GM18498 (cell line): ENCODE measurements around the gene GFER.
A peak's percentile ranks its signal among the peaks of the same experiment; 100 is the strongest.

ENCODE experiments used
- ATAC-seq: cut with Tn5 transposase; IDR thresholded peaks from one replicate; pipeline ENCODE4 v1.9.1; 2021; ENCODE audit warnings: mild to moderate bottlenecking, moderate library complexity; ENCODE audit not compliant: unreplicated experiment

GFER gene

GRCh38 chr16:1990351-1991134 lies 6.5 kb downstream of the GFER start:
- ATAC-seq = peak; percentile 3

GRCh38 chr16:1991135-1991551 lies 7.2 kb downstream of the GFER start:
- ATAC-seq = peak; percentile 50

GRCh38 chr16:1991588-1991947 lies 7.6 kb downstream of the GFER start:
- no peak for ATAC-seq

GRCh38 chr16:1991948-1992703 lies 8.1 kb downstream of the GFER start:
- ATAC-seq = peak; percentile 49

- ATAC-seq = no peak
These were observed 8.8 kb downstream of the GFER start for GRCh38 chr16:1992704-1993317.

- ATAC-seq = no peak
These were observed 9.7 kb downstream of the GFER start for GRCh38 chr16:1993731-1994131.

DNA sequence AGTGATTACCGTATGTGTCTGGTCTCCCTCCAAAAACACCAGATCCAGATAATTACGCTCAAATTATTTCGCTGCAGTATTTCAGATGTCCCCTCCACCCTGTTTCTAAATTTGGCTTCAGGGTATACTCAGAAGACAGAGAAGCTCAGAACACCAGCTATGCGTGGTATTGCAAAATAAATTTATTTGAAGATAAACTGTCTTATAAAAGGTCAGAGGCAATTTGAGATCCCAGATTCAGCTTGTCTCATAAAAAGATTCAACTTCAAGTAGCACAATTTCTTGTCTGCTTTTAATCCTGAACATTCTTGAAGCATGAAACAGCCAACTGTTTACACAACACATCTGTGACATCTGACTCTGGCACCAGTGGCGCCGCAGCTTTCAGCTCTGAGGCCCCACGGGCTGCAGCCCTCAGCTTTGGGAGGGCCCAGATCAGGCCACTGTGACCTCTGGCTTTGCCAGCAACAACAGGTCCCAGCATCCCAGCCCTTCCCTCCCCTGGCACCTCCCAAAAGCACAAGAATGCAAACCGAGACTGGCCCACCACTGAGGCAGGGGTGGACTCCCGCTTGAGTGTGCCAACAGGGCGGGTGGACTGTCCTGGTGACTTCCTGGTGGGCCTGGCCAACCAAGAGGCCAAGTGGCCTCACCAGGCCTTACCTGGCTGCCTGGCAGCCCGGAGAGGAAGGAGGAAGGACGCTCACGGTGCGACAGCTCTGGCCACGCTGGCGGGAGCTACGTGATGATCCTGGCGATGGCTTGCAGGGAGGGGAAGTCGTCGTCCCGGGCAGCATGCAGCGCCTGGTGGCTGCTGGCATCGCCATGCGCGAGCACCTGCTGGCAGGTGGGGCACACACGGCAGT lies 13.7 kb downstream of the GFER start:
- no peak for ATAC-seq

DNA sequence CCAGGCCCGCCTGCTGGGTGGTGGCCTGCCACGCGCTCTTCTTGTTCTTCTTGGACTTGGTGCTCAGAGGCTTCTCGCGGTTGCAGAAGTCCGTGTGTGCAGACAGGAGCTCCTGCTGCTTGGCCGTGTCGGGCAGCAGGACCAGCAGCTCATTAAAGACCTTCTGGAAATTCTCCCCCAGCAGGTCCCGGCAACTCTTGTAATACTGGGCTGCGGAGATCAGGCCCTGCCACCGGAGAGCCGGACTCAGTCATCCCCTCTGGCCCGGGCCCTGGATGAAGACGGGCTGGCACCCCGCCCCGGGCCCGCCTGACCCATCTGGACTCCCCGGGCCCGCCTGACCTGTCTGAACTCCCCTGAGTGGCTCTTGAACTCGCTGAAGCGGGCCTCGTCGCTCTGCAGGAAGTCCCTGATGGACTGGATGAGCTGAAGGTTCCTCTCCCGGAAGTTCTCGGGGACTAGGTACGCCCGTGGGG lies 14.4 kb downstream of the GFER start:
- ATAC-seq = no peak

GRCh38 chr16:1998852-1999801 lies 15.1 kb downstream of the GFER start:
- no peak for ATAC-seq

- ATAC-seq = no peak
These were observed 16.0 kb downstream of the GFER start for GRCh38 chr16:1999866-2000514.

DNA sequence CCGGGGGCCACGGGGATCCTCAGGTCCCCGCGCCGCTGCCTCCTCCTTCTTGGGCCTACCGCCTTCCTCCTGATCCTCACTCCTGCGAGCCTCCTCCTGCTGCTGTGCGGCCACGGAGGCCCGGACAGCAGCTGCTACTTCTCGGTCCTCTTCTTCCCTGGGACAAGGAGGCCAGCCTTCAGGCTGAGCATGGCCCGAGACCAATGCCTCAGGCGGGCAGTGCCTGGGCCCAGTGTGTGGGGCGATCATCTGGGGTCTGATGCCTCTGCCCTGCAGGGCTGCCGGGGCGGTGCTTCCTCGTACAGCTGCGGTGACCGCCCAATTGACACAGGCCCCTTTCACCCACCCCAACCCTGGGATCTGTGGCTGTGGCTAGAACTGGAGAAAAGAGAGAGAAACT lies 17.0 kb downstream of the GFER start:
- no peak for ATAC-seq

GRCh38 chr16:2001456-2002355 lies 17.7 kb downstream of the GFER start:
- no peak for ATAC-seq

DNA sequence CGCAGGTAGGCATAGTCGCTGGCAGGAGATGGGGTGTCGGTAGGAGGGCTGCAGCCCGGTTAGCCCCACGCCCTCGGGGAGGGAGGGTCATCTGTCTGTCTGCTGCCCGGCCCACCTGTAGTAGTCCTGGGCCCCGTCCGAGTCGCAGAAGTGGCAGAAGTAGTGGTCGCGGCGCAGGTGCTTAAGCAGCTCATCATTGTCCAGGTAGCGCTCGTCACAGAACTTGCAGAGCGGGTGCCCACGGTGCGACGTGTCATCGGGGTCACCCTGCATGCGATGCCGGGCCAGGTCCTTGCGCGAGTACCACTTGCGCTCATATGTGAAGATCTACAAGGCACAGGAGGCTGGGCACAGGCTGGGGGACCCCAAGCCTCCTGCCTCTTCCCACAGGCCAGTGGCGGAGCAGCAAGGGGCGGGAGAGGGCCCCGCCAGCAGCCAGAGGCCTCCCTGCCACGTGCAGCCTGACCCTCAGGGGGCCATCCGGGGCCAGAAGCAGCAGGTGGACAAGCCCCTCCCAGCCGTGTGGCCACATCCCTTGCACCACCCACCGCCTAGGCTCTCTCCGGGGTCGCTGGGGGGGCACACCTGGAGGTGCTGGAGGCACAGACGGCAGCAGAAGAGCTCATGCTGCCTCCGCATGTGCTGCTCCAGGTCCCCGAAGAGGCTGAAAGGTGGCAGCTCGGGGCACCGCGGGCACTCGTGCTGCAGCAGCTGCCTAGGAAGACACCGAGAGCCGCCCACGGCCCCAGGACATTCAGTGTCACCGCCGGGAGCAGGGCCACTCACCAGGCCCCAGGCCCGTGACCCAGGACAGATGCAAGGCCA lies 18.6 kb downstream of the GFER start:
- no peak for ATAC-seq

DNA sequence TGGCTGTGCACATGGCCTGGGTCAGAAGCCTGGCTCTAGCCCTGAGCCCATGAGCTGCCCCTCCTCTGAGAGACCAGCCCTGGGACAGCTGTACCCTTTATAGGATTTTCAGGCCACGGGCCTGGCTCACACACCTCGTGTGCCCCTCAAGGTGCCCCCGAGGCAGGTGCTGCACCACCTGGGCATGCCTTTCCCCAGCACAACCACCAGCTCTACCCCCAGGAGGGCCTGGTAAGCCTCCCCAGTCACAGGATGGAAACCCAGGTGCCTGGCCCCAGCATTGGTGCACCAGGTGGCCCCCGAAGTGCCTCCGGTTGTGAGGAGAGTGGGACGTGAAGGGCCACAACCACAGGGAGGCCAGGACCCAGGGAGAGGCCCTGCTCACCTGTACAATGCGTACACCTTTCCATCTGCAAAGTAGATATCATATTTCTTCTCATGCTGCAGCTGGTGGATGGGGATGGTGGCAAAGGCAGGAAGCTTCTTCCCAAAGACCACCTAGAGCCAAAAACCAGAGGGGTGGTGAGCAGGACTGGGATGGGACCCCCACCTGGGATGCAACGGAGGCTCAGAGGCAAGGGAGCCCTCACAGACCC lies 19.3 kb downstream of the GFER start:
- no peak for ATAC-seq

DNA sequence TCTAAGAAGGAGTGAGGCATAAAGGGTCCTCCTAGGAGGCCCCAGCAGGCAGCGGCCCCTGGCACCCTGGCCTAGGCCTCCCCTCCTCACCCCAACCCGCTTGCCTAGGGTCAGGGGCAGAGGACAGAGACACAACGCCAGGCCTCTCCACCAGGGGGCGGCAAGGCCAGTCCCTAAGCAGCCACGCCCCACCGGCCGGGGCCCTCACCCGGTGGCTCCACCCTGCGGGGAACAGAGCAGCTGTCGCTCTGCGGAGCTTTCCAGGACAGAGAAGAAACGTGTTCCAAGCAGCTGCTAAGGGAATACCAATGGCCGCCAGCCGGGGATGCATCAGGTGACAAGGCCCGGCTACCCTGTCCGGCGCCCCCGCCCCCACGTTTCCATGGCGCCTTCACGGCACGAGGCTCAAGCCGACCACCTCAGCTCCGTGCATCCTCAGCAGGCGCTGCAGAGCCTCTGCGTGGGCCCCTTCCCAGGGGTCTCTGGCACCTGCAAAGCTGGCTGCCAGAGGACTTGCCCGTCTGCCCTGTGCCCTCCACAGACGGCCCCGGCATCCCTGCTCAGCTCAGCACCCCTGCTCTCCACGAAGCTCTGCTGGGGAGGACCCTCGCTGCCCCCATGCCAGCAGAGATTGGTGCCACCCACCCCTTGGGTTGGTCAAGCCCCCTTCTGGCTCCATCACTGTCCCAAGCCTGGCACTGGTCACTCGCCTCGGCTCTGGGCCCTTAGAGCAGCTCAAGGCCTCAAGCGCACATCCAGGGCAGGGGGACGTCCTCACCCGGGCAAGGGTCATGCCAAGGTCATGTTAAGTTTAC lies 20.0 kb downstream of the GFER start:
- ATAC-seq = peak; percentile 69
